Psoas muscle (tissue), 8 donors: Measurements from ENCODE around the gene METRNL. TPM values are rescaled to one million over a fixed set of nuclear protein-coding genes. Genes with fewer than 3 reads are reported as not detected.

ENCODE experiments used
- ATAC-seq, 4 donors: fragments of 200-7000 bp; cut with Tn5 transposase; one replicate each; pipeline ENCODE4 v1.9.1; 2020; ENCODE audit warnings: moderate library complexity in 3 of 4, mild to moderate bottlenecking in 2 of 4
- DNase-seq, 2 donors: peaks; one replicate each; pipeline ENCODE4 v3.0.0-alpha.2; 2020
- H3K27ac ChIP-seq: fragments of 200-600 bp; one replicate; pipeline ENCODE4 v1.8.0; 2022
- H3K27me3 ChIP-seq, 3 donors: fragments of 200-600 bp in 1 of 3; one replicate each; pipeline versions ENCODE4 v1.6.1 to v1.8.0; 2013 to 2022; ENCODE audit warnings: low read length in 2 of 3, mild to moderate bottlenecking in 2 of 3, moderate library complexity in 1 of 3; ENCODE audit not compliant: insufficient read depth in 3 of 3
- H3K36me3 ChIP-seq, 2 donors: fragments of 200-600 bp in 1 of 2; one replicate each; pipeline versions ENCODE4 v1.6.1 to v1.8.0; 2013 to 2022; ENCODE audit warnings: low read depth in 1 of 2, mild to moderate bottlenecking in 1 of 2, moderate library complexity in 1 of 2; ENCODE audit not compliant: insufficient read depth in 1 of 2
- H3K4me1 ChIP-seq: fragments of 200-600 bp; one replicate; pipeline ENCODE4 v1.8.0; 2022
- H3K4me3 ChIP-seq: fragments of 200-600 bp; one replicate; pipeline ENCODE4 v1.8.0; 2022; ENCODE audit warnings: mild to moderate bottlenecking
- H3K9me3 ChIP-seq: fragments of 200-600 bp; one replicate; pipeline ENCODE4 v1.8.0; 2022
- WGBS, 3 donors: extraction: QIAGEN DNeasy Blood & Tissue Kit; methylation state at CpG; one replicate each; pipeline versions ENCODE4 v1.1.6 to v1.1.7; 2013; 5-methylcytosine and 5-hydroxymethylcytosine counted together
- intact Hi-C, 2 donors: fragments of 100-400 bp; cut with DNase I; formaldehyde crosslinking; loops; one replicate each; pipeline versions ENCODE4 v1.11.0 to v1.14.2; 2022
- polyA plus RNA-seq, 3 donors: library from polyadenylated mRNA; stranded (reverse); fragments of 200-250 nt; gene quantifications; one replicate each; pipeline ENCODE4 v1.2.3, GENCODE V29; 2013
- total RNA-seq, 4 donors: library from RNA; stranded (reverse); fragmentation: NEBNext Ultra II Directional in 2 of 4; extraction: Animal tissue kit (Norgen Biotek cat#: 25700) in 2 of 4; gene quantifications; one replicate each; pipeline versions ENCODE4 v1.2.1 to v1.2.4, GENCODE V29; 2021 to 2023
- TF ChIP-seq, protein P1 (sequence below): fragments of 200-600 bp; IDR thresholded peaks from one replicate; pipeline ENCODE4 v1.8.0; 2022; ENCODE audit warnings: antibody characterized with exemption
- donor health status: healthy with polysubstance abuse.
- donor health status: DM: no; HTN: no; CAD: no; lungs with moderate emphysema.
- donor health status: Bipolar disorder and iron deficiency.
- donor health status: healthy.
- donor health status: DM: yes; HTN: yes; CAD: no.
- donor health status: DM: no; HTN: no; CAD: no.
- donor health status: DM: no; HTN: no; CAD: no.
- donor health status: DM: yes; HTN: yes; CAD: no.

The METRNL gene
- total and polyA plus RNA-seq, 7 donors, result 6.7 to 81.7 (median 12.1) TPM

DNA sequence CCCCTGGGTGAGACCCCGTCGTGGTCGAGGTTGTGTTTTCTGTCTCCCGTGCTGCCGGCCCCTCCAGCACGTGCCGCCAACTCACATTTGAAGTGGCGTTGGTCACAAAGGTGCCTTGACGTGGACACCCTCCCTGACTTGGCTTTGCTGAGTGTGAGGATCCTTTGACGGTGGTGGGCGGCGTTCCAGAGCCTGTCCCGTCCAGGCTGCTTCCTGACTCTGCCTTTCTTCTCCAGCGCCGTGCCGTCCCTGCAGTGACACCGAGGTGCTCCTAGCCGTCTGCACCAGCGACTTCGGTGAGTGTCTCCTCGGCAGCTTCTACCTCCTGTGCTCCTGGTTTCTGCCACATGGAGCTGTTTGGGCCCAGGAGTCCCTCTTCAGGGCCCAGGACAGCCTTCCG, 13.5 kb downstream of the METRNL start:
- H3K27ac ChIP-seq, result no peak overlapping the region
- TF ChIP-seq, protein P1, sequence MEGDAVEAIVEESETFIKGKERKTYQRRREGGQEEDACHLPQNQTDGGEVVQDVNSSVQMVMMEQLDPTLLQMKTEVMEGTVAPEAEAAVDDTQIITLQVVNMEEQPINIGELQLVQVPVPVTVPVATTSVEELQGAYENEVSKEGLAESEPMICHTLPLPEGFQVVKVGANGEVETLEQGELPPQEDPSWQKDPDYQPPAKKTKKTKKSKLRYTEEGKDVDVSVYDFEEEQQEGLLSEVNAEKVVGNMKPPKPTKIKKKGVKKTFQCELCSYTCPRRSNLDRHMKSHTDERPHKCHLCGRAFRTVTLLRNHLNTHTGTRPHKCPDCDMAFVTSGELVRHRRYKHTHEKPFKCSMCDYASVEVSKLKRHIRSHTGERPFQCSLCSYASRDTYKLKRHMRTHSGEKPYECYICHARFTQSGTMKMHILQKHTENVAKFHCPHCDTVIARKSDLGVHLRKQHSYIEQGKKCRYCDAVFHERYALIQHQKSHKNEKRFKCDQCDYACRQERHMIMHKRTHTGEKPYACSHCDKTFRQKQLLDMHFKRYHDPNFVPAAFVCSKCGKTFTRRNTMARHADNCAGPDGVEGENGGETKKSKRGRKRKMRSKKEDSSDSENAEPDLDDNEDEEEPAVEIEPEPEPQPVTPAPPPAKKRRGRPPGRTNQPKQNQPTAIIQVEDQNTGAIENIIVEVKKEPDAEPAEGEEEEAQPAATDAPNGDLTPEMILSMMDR, result no peak
- peaks cover 0 to 10% (median 8%) of the 10 kb centered on the region in 3 donors for H3K27me3 ChIP-seq
- peaks cover 0 to 20% of the 10 kb centered on the region in 2 donors for H3K36me3 ChIP-seq
- no peaks in the 10 kb centered on the region for H3K9me3 ChIP-seq
- WGBS, 3 donors, result 78 to 79% (median 79%) methylated on average over 22 of the region's 22 CpGs
- no peak overlapping the region for H3K4me3 ChIP-seq
- DNase-seq (no peak), ATAC-seq (no peak)
- intact Hi-C loops, result no loop called here
- H3K4me1 ChIP-seq, result peaks cover 13% of the 10 kb centered on the region

DNA sequence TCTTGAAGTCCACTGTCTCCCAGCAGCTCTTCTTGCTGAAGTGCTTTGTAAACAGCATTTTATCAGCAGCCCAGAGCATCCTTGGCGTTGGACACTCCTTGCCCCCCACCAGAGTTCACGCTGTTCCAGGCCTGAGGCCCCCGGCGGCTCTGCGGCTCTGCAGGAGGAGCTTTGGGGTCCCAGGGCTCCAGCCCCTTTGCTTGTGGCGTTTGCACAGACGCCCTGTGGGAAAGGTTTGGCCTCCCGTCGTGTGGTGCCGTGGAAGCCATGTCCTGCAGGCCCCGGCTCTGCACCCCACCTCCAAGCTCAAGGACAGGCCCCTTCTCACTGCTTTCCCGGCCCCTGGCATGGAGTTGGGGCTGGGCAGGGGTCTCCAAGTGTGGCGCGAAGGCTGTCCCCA, 14.1 kb downstream of the METRNL start:
- H3K4me3 ChIP-seq, result no peak overlapping the region
- no peak overlapping the region for H3K27ac ChIP-seq
- intact Hi-C loops, result no loop called here
- WGBS, 3 donors, result 90 to 94% (median 90%) methylated on average over 14 of the region's 14 CpGs
- peaks cover 0 to 20% of the 10 kb centered on the region in 2 donors for H3K36me3 ChIP-seq
- ATAC-seq, result no peak
- H3K27me3 ChIP-seq, result peaks cover 0 to 16% (median 5%) of the 10 kb centered on the region in 3 donors
- DNase-seq, result no peak
- H3K4me1 ChIP-seq, result peaks cover 13% of the 10 kb centered on the region
- no peaks in the 10 kb centered on the region for H3K9me3 ChIP-seq
- TF ChIP-seq, protein P1, result no peak

DNA sequence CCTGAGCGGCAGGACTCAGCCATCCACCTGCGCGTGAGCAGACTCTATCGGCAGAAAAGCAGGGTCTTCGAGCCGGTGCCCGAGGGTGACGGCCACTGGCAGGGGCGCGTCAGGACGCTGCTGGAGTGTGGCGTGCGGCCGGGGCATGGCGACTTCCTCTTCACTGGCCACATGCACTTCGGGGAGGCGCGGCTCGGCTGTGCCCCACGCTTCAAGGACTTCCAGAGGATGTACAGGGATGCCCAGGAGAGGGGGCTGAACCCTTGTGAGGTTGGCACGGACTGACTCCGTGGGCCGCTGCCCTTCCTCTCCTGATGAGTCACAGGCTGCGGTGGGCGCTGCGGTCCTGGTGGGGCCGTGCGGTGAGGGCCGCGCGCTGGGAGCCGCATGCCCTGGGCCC, 14.9 kb downstream of the METRNL start:
- intact Hi-C loops, result no loop called here
- no peak overlapping the region for H3K27ac ChIP-seq
- H3K36me3 ChIP-seq, result peaks cover 0 to 20% of the 10 kb centered on the region in 2 donors
- no peak overlapping the region for H3K4me3 ChIP-seq
- TF ChIP-seq, protein P1, result no peak
- ATAC-seq, result no peak
- H3K4me1 ChIP-seq, result peaks cover 17% of the 10 kb centered on the region
- H3K9me3 ChIP-seq, result no peaks in the 10 kb centered on the region
- no peak for DNase-seq
- 92 to 96% (median 92%) methylated on average over 30 to 32 of the region's 32 CpGs for WGBS, 3 donors
- peaks cover 0 to 23% (median 2%) of the 10 kb centered on the region in 3 donors for H3K27me3 ChIP-seq

DNA sequence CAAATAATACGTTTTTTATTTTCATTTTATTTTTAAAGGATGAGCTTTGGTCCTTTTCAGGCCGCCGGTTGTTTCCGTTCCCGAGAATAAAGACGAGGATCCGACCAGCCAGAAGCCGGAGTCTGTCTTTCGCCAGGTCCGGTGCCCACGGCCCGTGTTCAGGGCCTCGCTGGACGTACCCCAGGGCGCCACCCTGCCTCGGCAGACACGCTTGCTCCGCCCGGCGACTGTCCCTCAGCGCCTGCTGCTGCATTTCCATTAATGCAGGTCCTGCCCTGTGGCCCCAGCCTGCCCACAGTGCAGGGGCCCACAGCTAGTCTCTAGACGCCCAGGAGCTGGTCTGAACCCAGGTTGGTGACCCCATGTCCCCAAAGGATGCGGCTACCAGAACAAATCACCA, 15.6 kb downstream of the METRNL start:
- H3K27ac ChIP-seq, result no peak overlapping the region
- DNase-seq, result no peak
- H3K9me3 ChIP-seq, result no peaks in the 10 kb centered on the region
- H3K27me3 ChIP-seq, result peaks cover 0 to 30% (median 7%) of the 10 kb centered on the region in 3 donors
- intact Hi-C loops, result no loop called here
- peaks cover 0 to 20% of the 10 kb centered on the region in 2 donors for H3K36me3 ChIP-seq
- TF ChIP-seq, protein P1, result no peak
- H3K4me1 ChIP-seq, result peaks cover 24% of the 10 kb centered on the region
- ATAC-seq, result no peak
- WGBS, 3 donors, result 91 to 97% (median 91%) methylated on average over 23 of the region's 23 CpGs
- no peak overlapping the region for H3K4me3 ChIP-seq
